Measurements from ENCODE around the gene TRIM58.

Gene TRIM58

GRCh38 chr1:247884797-247885413 lies 27.9 kb downstream of the TRIM58 start:
- no peak for DNase-seq (ENCODE audit: low read depth in 2 of 2)

GRCh38 chr1:247895163-247895637 lies 38.2 kb downstream of the TRIM58 start, which contains the start of gene OR2W3:
OR2W3 (plus strand) TSS chr1:247895587; CDS start chr1:247895587, 0 bp downstream.
- DNase-seq (ENCODE audit: low read depth in 2 of 2) = no peak

GRCh38 chr1:247895976-247896375 lies 39.0 kb downstream of the TRIM58 start:
- DNase-seq (ENCODE audit: low read depth in 2 of 2) = no peak

GRCh38 chr1:247904122-247904521 lies 47.1 kb downstream of the TRIM58 start:
- DNase-seq (ENCODE audit: low read depth in 2 of 2) = no peak

GRCh38 chr1:247905181-247905580 lies 48.2 kb downstream of the TRIM58 start:
- no peak for DNase-seq (ENCODE audit: low read depth in 2 of 2)

GRCh38 chr1:247905910-247906503 lies 49.0 kb downstream of the TRIM58 start:
- DNase-seq (ENCODE audit: low read depth in 2 of 2) = no peak

- DNase-seq (ENCODE audit: low read depth in 2 of 2) = no peak
These were observed 49.6 kb downstream of the TRIM58 start for GRCh38 chr1:247906504-247907047.

GRCh38 chr1:247908766-247909165 lies 51.8 kb downstream of the TRIM58 start:
- DNase-seq (ENCODE audit: low read depth in 2 of 2) = no peak

GRCh38 chr1:247913786-247914185 lies 56.8 kb downstream of the TRIM58 start:
- no peak for DNase-seq (ENCODE audit: low read depth in 2 of 2)

- no peak for DNase-seq (ENCODE audit: low read depth in 2 of 2)
These were observed 58.1 kb downstream of the TRIM58 start for GRCh38 chr1:247914941-247915662.

GRCh38 chr1:247919952-247920351 lies 63.0 kb downstream of the TRIM58 start, which contains the start of gene OR2T8:
OR2T8 (plus strand) TSS chr1:247920252; CDS start chr1:247921018, 766 bp downstream.
- no peak for DNase-seq (ENCODE audit: low read depth in 2 of 2)

GRCh38 chr1:247923941-247924340 lies 67.0 kb downstream of the TRIM58 start:
- no peak for DNase-seq (ENCODE audit: low read depth in 2 of 2)

GRCh38 chr1:247924868-247925267 lies 67.9 kb downstream of the TRIM58 start, which contains the start of gene OR2AJ1:
OR2AJ1 (plus strand) TSS chr1:247924889; CDS start chr1:247933769, 8,880 bp downstream.
- DNase-seq (ENCODE audit: low read depth in 2 of 2) = no peak

Measured in stimulated activated CD8-positive, alpha-beta memory T cell treated with anti-CD3 and anti-CD28 coated beads, Interleukin-15, amount 100 ng/mL, for 4 hours (primary cell).